ENCODE measurements around the gene GRAMD4. TPM values are rescaled to one million over a fixed set of nuclear protein-coding genes. Genes with fewer than 3 reads are reported as not detected.

The GRAMD4 gene
- total RNA-seq, 4 donors from 2014 or later: 5.6 to 37.0 (median 15.2) TPM

DNA sequence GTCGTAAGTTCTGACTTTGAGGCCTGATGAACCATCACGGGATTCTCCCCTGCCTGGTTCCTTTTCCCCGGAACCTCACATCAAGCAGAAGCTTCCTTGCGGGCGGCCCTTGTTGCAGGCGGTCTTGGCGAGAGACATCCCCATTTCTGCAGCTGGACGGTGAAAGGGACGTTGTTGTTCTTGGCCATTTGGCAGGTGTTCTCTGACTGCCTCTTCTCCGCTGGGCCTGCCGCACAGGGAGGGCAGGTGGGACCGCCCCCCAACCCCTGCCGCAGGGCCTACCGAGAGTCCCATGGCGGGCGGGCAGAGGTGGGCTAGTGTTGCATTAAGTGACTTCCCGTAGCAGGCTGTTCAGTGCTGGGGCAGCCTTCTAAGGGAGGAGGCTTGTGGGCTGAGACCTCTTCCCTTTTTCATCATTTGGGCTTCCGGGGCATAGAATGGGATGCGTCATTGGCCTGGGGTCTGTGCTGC is 26.9 kb upstream of the GRAMD4 start:
- intact Hi-C loops (cut with DNase I; ENCODE audit: low total_unique reads): no loop called here
- H3K4me1 ChIP-seq: no peaks in the 10 kb centered on the region
- H3K4me3 ChIP-seq: no peak overlapping the region
- H3K36me3 ChIP-seq: no peaks in the 10 kb centered on the region
- TF ChIP-seq POLR2A (IDR thresholded peaks at IDR 0.05): no peak
- TF ChIP-seq CTCF (IDR thresholded peaks at IDR 0.05): no peak
- H3K27me3 ChIP-seq: no peaks in the 10 kb centered on the region
- no peak for DNase-seq
- no peaks in the 10 kb centered on the region for H3K9me3 ChIP-seq
- no peak overlapping the region for H3K27ac ChIP-seq

- no peak overlapping the region for H3K4me3 ChIP-seq
- H3K4me1 ChIP-seq: no peaks in the 10 kb centered on the region
- DNase-seq: no peak
- intact Hi-C loops (cut with DNase I; ENCODE audit: low total_unique reads): no loop called here
- TF ChIP-seq POLR2A (IDR thresholded peaks at IDR 0.05) (no peak), CTCF (IDR thresholded peaks at IDR 0.05) (no peak)
- H3K27ac ChIP-seq: no peak overlapping the region
- no peaks in the 10 kb centered on the region for H3K9me3 ChIP-seq
- no peaks in the 10 kb centered on the region for H3K36me3 ChIP-seq
- no peaks in the 10 kb centered on the region for H3K27me3 ChIP-seq
Observed at GRCh38 chr22:46593996-46594946, 25.9 kb upstream of the GRAMD4 start.

- no peaks in the 10 kb centered on the region for H3K4me1 ChIP-seq
- H3K4me3 ChIP-seq: no peak overlapping the region
- intact Hi-C loops (cut with DNase I; ENCODE audit: low total_unique reads): no loop called here
- H3K9me3 ChIP-seq: no peaks in the 10 kb centered on the region
- H3K27me3 ChIP-seq: no peaks in the 10 kb centered on the region
- H3K36me3 ChIP-seq: no peaks in the 10 kb centered on the region
- H3K27ac ChIP-seq: no peak overlapping the region
- no peak for TF ChIP-seq POLR2A (IDR thresholded peaks at IDR 0.05)
- TF ChIP-seq CTCF (IDR thresholded peaks at IDR 0.05): no peak
- no peak for DNase-seq
Observed at GRCh38 chr22:46594947-46595298, 25.3 kb upstream of the GRAMD4 start.

DNA sequence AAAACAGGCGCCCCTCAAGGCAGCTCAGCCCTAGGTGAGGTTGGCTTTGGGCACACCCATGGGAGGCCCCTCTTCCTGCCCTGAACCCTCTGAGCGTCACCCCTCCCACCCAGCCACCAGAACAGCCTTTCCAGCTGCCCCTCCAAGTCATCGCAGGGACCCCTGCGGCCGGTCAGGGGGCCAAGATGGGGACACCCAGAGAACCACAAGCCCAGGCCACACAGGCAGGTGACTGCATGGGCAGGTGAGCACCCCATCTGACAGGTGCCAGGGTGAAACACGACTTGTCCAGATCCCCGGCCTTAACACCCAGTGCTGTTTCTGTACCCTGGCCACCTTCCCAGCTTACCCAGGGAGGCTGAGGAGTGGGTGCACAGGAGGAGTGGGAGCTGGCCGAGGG is 24.6 kb upstream of the GRAMD4 start:
- Histone ChIP-seq H3K9me3 (no peaks in the 10 kb centered on the region), H3K27me3 (no peaks in the 10 kb centered on the region), H3K36me3 (no peaks in the 10 kb centered on the region), H3K27ac (no peak overlapping the region), H3K4me3 (no peak overlapping the region), H3K4me1 (no peaks in the 10 kb centered on the region)
- intact Hi-C loops (cut with DNase I; ENCODE audit: low total_unique reads): no loop called here
- no peak for TF ChIP-seq CTCF (IDR thresholded peaks at IDR 0.05)
- no peak for DNase-seq

- Histone ChIP-seq H3K9me3 (no peaks in the 10 kb centered on the region), H3K27me3 (no peaks in the 10 kb centered on the region), H3K4me3 (no peak overlapping the region), H3K27ac (no peak overlapping the region), H3K4me1 (no peaks in the 10 kb centered on the region), H3K36me3 (no peaks in the 10 kb centered on the region)
- intact Hi-C loops (cut with DNase I; ENCODE audit: low total_unique reads): no loop called here
- TF ChIP-seq CTCF (IDR thresholded peaks at IDR 0.05) (no peak), POLR2A (IDR thresholded peaks at IDR 0.05) (no peak)
- no peak for DNase-seq
Observed at GRCh38 chr22:46596032-46596441, 24.1 kb upstream of the GRAMD4 start.

Measured in uterus (tissue), 4 donors.